Right atrium auricular region (tissue), 2 donors: ENCODE data around the gene KLC4. TPM values are rescaled to one million over a fixed set of nuclear protein-coding genes. Genes with fewer than 3 reads are reported as not detected.
"Not testable (repeated sequence)": the region's sequence is repeated elsewhere in the genome, so short reads cannot be mapped to it uniquely, and the experiment has no call there.

ENCODE experiments used
- DNase-seq: peaks from one replicate; pipeline ENCODE4 v3.0.0-alpha.2; 2019; ENCODE audit warnings: low spot score
- H3K27ac ChIP-seq, 2 donors: fragments of 200-600 bp; sonication (generic); 1 replicate in 1 of 2; 2 replicates in 1 of 2; pipeline ENCODE4 v1.5.1; 2016 to 2019
- H3K27me3 ChIP-seq, 2 donors: fragments of 200-600 bp; sonication (generic); one replicate each; pipeline versions ENCODE4 v1.5.1 to v1.6.0; 2017 to 2019
- H3K36me3 ChIP-seq: fragments of 200-600 bp; sonication (generic); one replicate; pipeline ENCODE4 v1.5.1; 2016
- H3K4me1 ChIP-seq, 2 donors: fragments of 200-600 bp; sonication (generic); one replicate each; pipeline versions ENCODE4 v1.5.1 to v1.6.0; 2017 to 2019
- H3K4me3 ChIP-seq, 2 donors: fragments of 200-600 bp; sonication (generic); 1 replicate in 1 of 2; 2 replicates in 1 of 2; pipeline ENCODE4 v1.5.1; 2017 to 2019; ENCODE audit warnings: mild to moderate bottlenecking in 1 of 2, moderate library complexity in 1 of 2
- H3K9me3 ChIP-seq, 2 donors: fragments of 200-600 bp; sonication (generic); one replicate each; pipeline ENCODE4 v1.5.1; 2019
- total RNA-seq, 2 donors: library from RNA; depleted of rRNA; stranded (reverse); fragments of >200 nt; gene quantifications; one replicate each; pipeline ENCODE4 v1.1.0, GENCODE V29; 2016
- TF ChIP-seq, protein P1 (sequence below), 2 donors: fragments of 200-600 bp; sonication (generic); IDR thresholded peaks; one replicate each; pipeline ENCODE4 v1.5.1; 2019; ENCODE audit warnings: antibody characterized with exemption in 2 of 2

The KLC4 gene
- total RNA-seq, 2 donors from 2014 or later: 22.5 to 46.5 TPM

DNA sequence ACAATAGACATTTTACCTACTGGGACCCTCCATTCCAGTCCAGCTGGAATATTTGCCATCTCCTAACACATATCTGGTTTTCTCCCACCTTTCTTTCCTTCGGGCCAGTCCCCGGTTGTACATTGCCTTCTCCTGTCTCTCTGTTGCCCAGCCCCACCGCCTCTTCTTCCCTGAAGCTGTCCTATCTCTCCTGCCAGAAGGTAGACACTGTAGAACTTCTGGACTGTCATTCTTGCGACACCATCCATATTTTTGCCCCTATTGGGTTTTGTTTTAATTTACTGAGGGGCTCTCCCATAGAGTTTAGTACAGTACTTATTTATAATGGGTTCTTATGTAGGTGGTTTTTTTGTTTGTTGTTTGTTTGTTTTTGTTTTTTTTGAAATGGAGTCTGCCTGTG lies 21.6 kb downstream of the KLC4 start:
- no peaks in the 10 kb centered on the region for H3K9me3 ChIP-seq
- H3K4me3 ChIP-seq: no peak overlapping the region
- peaks cover 0 to 14% of the 10 kb centered on the region in 2 donors for H3K4me1 ChIP-seq
- TF ChIP-seq, protein P1, sequence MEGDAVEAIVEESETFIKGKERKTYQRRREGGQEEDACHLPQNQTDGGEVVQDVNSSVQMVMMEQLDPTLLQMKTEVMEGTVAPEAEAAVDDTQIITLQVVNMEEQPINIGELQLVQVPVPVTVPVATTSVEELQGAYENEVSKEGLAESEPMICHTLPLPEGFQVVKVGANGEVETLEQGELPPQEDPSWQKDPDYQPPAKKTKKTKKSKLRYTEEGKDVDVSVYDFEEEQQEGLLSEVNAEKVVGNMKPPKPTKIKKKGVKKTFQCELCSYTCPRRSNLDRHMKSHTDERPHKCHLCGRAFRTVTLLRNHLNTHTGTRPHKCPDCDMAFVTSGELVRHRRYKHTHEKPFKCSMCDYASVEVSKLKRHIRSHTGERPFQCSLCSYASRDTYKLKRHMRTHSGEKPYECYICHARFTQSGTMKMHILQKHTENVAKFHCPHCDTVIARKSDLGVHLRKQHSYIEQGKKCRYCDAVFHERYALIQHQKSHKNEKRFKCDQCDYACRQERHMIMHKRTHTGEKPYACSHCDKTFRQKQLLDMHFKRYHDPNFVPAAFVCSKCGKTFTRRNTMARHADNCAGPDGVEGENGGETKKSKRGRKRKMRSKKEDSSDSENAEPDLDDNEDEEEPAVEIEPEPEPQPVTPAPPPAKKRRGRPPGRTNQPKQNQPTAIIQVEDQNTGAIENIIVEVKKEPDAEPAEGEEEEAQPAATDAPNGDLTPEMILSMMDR (IDR thresholded peaks at IDR 0.05): no peak
- H3K27ac ChIP-seq: no peak overlapping the region
- DNase-seq: no peak
- H3K27me3 ChIP-seq: no peaks in the 10 kb centered on the region
- no peaks in the 10 kb centered on the region for H3K36me3 ChIP-seq

DNA sequence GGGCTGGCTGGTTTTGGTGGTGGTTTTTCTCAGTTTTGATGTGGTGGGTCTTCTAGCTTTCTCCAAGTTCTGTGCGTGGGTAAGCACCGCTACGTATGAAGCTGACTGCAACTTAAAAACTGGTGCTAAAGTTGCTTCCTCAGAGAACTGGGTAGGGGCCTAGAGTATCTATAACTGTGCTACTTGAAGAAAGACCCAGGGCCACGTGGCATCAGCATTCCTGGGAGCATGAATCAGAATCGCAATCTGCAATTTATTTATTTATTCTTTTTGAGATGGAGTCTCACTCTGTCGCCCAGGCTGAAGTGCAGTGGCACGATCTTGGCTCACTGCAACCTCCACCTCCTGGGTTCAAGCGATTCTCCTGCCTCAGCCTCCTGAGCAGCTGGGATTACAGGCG lies 22.5 kb downstream of the KLC4 start:
- not testable (repeated sequence) for H3K27ac ChIP-seq, H3K27me3 ChIP-seq, H3K4me1 ChIP-seq, H3K36me3 ChIP-seq, H3K9me3 ChIP-seq, H3K4me3 ChIP-seq, DNase-seq

DNA sequence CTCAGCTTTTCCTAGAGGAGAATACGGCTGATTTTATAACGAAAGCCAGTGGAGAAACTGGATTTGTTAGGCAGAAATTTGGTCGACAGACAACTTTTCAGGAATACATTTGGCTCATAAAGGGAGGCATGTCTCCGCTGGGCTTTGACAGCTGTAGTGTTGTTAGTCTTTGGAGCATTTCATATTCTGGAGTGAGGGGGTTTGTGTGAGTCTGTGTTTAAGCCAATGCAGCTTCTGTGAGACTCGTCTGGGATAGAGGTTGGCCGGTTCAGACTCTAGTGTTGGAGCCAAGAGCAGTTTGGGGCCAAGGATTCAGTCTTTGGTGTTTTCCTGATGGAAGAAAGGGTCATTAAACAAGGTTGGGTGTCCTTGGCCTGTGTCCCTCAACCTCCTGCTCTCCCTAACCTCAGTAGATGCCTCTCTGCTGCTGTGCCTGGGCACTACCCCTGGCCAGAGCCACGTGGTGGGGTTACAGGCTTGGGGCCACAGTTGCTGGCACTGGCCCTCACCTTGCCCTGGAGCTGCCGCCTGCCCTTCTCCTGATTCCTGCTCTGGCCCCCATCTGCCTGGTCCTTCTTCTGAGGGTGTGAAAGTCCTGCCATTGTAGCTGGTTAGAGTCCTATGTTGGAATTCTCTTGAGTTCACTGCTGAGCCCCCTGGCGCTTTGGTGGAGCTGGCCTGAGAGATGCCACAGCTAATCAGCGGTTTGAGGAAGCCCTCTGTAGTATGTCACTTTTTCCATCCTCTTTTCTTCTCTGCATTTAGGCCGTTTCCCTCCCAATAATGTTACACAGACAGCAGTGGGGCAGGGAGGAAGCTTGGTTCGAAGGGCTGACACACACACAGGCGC lies 23.6 kb downstream of the KLC4 start:
- H3K27ac ChIP-seq: no peak overlapping the region
- no peak for DNase-seq

DNA sequence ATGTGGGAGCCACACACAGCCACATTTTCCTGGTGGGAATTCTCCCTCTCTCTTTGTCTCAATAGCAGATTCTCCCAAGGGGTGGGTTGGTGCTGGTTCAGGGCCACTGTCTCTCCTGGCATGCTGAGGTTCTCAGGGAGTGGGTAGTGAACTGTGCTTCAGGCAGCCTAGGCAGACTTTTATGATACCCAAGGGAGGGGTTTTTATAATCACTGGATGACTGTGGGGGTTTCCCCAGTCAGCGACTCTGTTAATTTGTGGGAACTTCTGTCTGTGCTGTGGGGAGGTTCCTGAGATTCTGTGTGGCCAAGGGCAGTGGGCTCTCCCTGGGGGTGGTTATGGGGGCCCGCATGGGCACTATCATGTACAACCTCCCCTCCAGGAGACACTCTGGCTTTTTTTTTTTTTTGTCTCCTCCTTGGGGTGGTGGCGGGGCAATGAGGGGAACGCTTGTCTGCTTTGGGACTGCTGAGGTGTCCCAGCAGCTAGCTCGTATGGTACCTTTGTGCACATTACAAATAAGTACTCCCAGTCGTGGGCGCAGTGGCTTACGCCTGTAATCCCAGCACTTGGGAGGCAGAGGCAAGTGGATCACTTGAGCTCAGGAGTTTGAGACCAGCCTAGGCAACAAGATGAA lies 26.7 kb downstream of the KLC4 start:
- TF ChIP-seq, protein P1 (IDR thresholded peaks at IDR 0.05): no peak
- Histone ChIP-seq H3K27me3 (no peaks in the 10 kb centered on the region), H3K4me3 (no peak overlapping the region)

More for the DNA sequence above, 23.6 kb downstream of the KLC4 start:
- TF ChIP-seq, protein P1 (IDR thresholded peaks at IDR 0.05): no peak
- no peak overlapping the region for H3K4me3 ChIP-seq
- no peaks in the 10 kb centered on the region for H3K9me3 ChIP-seq
- no peaks in the 10 kb centered on the region for H3K27me3 ChIP-seq
- H3K36me3 ChIP-seq: no peaks in the 10 kb centered on the region
- H3K4me1 ChIP-seq: no peaks in the 10 kb centered on the region

DNA sequence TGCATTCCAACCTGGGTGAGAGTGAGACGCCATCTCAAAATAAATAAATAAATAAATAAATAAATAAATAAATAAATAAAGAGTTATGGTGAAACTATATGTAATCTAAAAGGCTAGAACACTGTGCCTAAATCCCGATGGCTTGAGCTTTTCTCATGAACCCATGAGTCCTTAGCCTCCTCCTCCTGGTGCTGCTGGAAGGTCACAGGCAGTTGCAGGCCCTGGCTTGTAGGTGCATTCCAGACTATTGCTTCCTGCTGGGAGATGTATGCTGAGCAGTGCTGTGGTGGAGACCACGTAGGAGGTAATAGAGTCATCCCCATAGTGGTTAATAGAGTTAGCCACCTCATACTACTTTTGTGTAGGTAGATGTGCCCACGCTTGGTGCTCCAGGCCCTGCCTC lies 29.2 kb downstream of the KLC4 start:
- Histone ChIP-seq H3K4me3 (no peak overlapping the region), H3K27ac (no peak overlapping the region), H3K27me3 (no peaks in the 10 kb centered on the region), H3K9me3 (no peaks in the 10 kb centered on the region), H3K4me1 (no peaks in the 10 kb centered on the region), H3K36me3 (no peaks in the 10 kb centered on the region)
- no peak for DNase-seq
- TF ChIP-seq, protein P1 (IDR thresholded peaks at IDR 0.05): no peak

More for the DNA sequence above, 26.7 kb downstream of the KLC4 start:
- DNase-seq: no peak
- Histone ChIP-seq H3K4me1 (no peaks in the 10 kb centered on the region), H3K27ac (no peak overlapping the region), H3K9me3 (no peaks in the 10 kb centered on the region), H3K36me3 (no peaks in the 10 kb centered on the region)

DNA sequence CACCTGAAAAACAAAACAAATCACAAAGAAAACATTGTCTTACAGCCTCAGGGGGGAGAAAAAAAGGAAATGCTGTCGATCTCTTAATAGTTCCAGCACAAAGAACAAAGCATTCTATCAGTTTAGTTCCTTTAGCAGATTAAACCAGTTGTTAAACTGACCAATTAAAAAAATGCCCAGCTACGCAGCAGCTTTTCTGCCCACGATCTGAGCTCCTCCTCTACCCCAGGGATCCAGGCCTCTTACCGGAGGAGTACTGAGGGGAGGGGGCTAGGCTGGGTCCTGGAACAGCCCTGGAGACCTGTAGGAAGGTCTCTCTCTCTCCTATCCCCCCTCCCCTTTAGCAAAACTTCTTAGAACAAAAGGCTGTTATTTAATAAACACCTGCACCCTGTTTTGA lies 30.0 kb downstream of the KLC4 start:
- H3K27ac ChIP-seq: no peak overlapping the region
- H3K36me3 ChIP-seq: no peaks in the 10 kb centered on the region
- no peaks in the 10 kb centered on the region for H3K27me3 ChIP-seq
- TF ChIP-seq, protein P1 (IDR thresholded peaks at IDR 0.05): no peak
- no peak for DNase-seq
- no peaks in the 10 kb centered on the region for H3K4me1 ChIP-seq
- H3K4me3 ChIP-seq: no peak overlapping the region
- no peaks in the 10 kb centered on the region for H3K9me3 ChIP-seq
